Naive thymus-derived CD8-positive, alpha-beta T cell (primary cell): ENCODE measurements around the gene ZSWIM3. TPM values are rescaled to one million over a fixed set of nuclear protein-coding genes. Genes with fewer than 3 reads are reported as not detected.

Experiments used
- ATAC-seq, 2 donors: fragments of 150-1000 bp; cut with Tn5 transposase in 1 of 2; sonication (Bioruptor Pico), chemical (Tn5 transposase) in 1 of 2; 1 replicate in 1 of 2; 2 replicates in 1 of 2; pipeline ENCODE4 v1.10.0; 2021; ENCODE audit warnings: mild to moderate bottlenecking in 2 of 2, moderate library complexity in 2 of 2
- POLR2A ChIA-PET: fragments of 350-600 bp; sonication (Branson Sonifier 250); formaldehyde crosslinking; loops from one replicate; lab custom pipeline; 2021; ENCODE audit warnings: antibody characterized with exemption; lab: Charles Lee
- DNase-seq, 10 donors: peaks; one replicate each; pipeline versions ENCODE4 v3.0.0 to v3.0.0-alpha.2; 2020 to 2022
- H3K27ac Mint-ChIP-seq, 10 donors: one replicate each; pipeline ENCODE4 v1.8.0; 2020 to 2022; ENCODE audit warnings: mild to moderate bottlenecking in 10 of 10, mixed read lengths in 10 of 10, moderate library complexity in 4 of 10, inconsistent platforms in 1 of 10
- H3K27me3 Mint-ChIP-seq, 5 donors: one replicate each; pipeline ENCODE4 v1.8.0; 2021 to 2022; ENCODE audit warnings: mixed read lengths in 5 of 5
- H3K36me3 Mint-ChIP-seq, 3 donors: one replicate each; pipeline ENCODE4 v1.8.0; 2020 to 2022; ENCODE audit warnings: mixed read lengths in 3 of 3, mild to moderate bottlenecking in 2 of 3, inconsistent platforms in 1 of 3
- H3K4me1 Mint-ChIP-seq, 4 donors: one replicate each; pipeline ENCODE4 v1.8.0; 2021 to 2022; ENCODE audit warnings: mixed read lengths in 4 of 4
- H3K4me3 Mint-ChIP-seq, 10 donors: one replicate each; pipeline ENCODE4 v1.8.0; 2020 to 2022; ENCODE audit warnings: mild to moderate bottlenecking in 10 of 10, mixed read lengths in 10 of 10, moderate library complexity in 6 of 10, inconsistent platforms in 1 of 10
- H3K9me3 Mint-ChIP-seq, 9 donors: one replicate each; pipeline ENCODE4 v1.8.0; 2020 to 2022; ENCODE audit warnings: mixed read lengths in 9 of 9, mild to moderate bottlenecking in 3 of 9, inconsistent platforms in 1 of 9, moderate library complexity in 1 of 9
- polyA plus RNA-seq, 3 donors: library from polyadenylated mRNA; unstranded; fragments of 300-500 nt; fragmentation: Illumina TruSeq; gene quantifications; one replicate each; pipeline ENCODE4 v1.2.3, GENCODE V29; 2021
- total RNA-seq, 8 experiments: library from RNA in 2 of 8; stranded (reverse) in 2 of 8; gene quantifications; one replicate each; pipeline ENCODE4 v1.2.3 and lab custom pipeline; 2021 to 2026

The ZSWIM3 gene
- total and polyA plus RNA-seq, 5 experiments from 2014 or later, result 0.35 to 4.4 (median 2.1) TPM

- POLR2A ChIA-PET, result interaction anchor here (0.7 to 4.0 kb wide), 4 partner anchors 9 to 27 kb away, joined by 3 to 31 read pairs (median 4); partner anchors contain the start of genes CTSA, NEURL2 and PCIF1
- peaks cover 6 to 22% (median 15%) of the 10 kb centered on the region in 4 donors for H3K4me1 Mint-ChIP-seq
- peaks cover 2 to 16% (median 3%) of the 10 kb centered on the region in 5 donors for H3K27me3 Mint-ChIP-seq
- ATAC-seq, result no peak
- DNase-seq, result no peak
- H3K27ac Mint-ChIP-seq, result peak overlapping the region in 1 of 10 donors; percentile 43
- no peaks in the 10 kb centered on the region for H3K9me3 Mint-ChIP-seq
- H3K4me3 Mint-ChIP-seq, result peak overlapping the region in 1 of 10 donors; percentile 38
- no peaks in the 10 kb centered on the region for H3K36me3 Mint-ChIP-seq
These were observed 52.0 kb downstream of the ZSWIM3 start for GRCh38 chr20:45909336-45909808.

- Mint-ChIP-seq H3K27me3 (peaks cover 5 to 20% (median 9%) of the 10 kb centered on the region in 5 donors), H3K9me3 (no peaks in the 10 kb centered on the region), H3K4me1 (peaks cover 6 to 25% (median 15%) of the 10 kb centered on the region in 4 donors), H3K36me3 (no peaks in the 10 kb centered on the region), H3K27ac (peak overlapping the region in 8 of 10 donors; percentile 5 to 79 (median 50)), H3K4me3 (peak overlapping the region; percentile 74 to 92 (median 86))
- no peak for ATAC-seq
- POLR2A ChIA-PET, result interaction anchor here (0.9 to 4.0 kb wide), 3 partner anchors 19 to 28 kb away, joined by 3 to 31 read pairs (median 3); partner anchors contain the start of genes CTSA, NEURL2 and PCIF1
- no peak for DNase-seq
These were observed 52.6 kb downstream of the ZSWIM3 start for GRCh38 chr20:45909817-45910669.

- Mint-ChIP-seq H3K27ac (peak overlapping the region in 9 of 10 donors; percentile 5 to 85 (median 66)), H3K4me1 (peaks cover 6 to 25% (median 15%) of the 10 kb centered on the region in 4 donors), H3K9me3 (no peaks in the 10 kb centered on the region), H3K4me3 (peak overlapping the region; percentile 74 to 92 (median 86)), H3K36me3 (no peaks in the 10 kb centered on the region), H3K27me3 (peaks cover 5 to 26% (median 9%) of the 10 kb centered on the region in 5 donors)
- peak; percentile 75 to 92 (median 86) for DNase-seq
- POLR2A ChIA-PET, result interaction anchor here (0.6 to 4.0 kb wide), 3 partner anchors 11 to 30 kb away, joined by 3 to 31 read pairs (median 3); partner anchors contain the start of genes PCIF1 and ZSWIM1
- ATAC-seq, result peak; percentile 86 to 87
These were observed 53.5 kb downstream of the ZSWIM3 start for GRCh38 chr20:45910670-45911485.

- no peaks in the 10 kb centered on the region for H3K36me3 Mint-ChIP-seq
- ATAC-seq (peak; percentile 52 to 56), DNase-seq (peak; percentile 22 to 80 (median 53))
- H3K27me3 Mint-ChIP-seq, result peaks cover 5 to 32% (median 14%) of the 10 kb centered on the region in 5 donors
- peak within 1 kb of the TSS; percentile 74 to 92 (median 86) for H3K4me3 Mint-ChIP-seq
- H3K4me1 Mint-ChIP-seq, result peaks cover 6 to 25% (median 15%) of the 10 kb centered on the region in 4 donors
- H3K27ac Mint-ChIP-seq, result peak within 1 kb of the TSS; percentile 15 to 85 (median 63)
- no peaks in the 10 kb centered on the region for H3K9me3 Mint-ChIP-seq
- POLR2A ChIA-PET, result interaction anchor here (0.6 to 4.0 kb wide), 3 partner anchors 12 to 31 kb away, joined by 3 to 31 read pairs (median 3); partner anchors contain the start of genes PCIF1 and ZSWIM1
These were observed 54.3 kb downstream of the ZSWIM3 start, which contains the start of gene PLTP for GRCh38 chr20:45911486-45912343. Gene PLTP (minus strand): TSS chr20:45912155. CDS start chr20:45911452, 703 bp downstream.

GRCh38 chr20:45912344-45912682, 54.9 kb downstream of the ZSWIM3 start:
- H3K4me1 Mint-ChIP-seq, result peaks cover 6 to 25% (median 15%) of the 10 kb centered on the region in 4 donors
- no peaks in the 10 kb centered on the region for H3K9me3 Mint-ChIP-seq
- DNase-seq (no peak), ATAC-seq (no peak)
- peak overlapping the region in 2 of 10 donors; percentile 27 to 60 for H3K27ac Mint-ChIP-seq
- peak overlapping the region; percentile 25 to 92 (median 61) for H3K4me3 Mint-ChIP-seq
- POLR2A ChIA-PET, result interaction anchor here (4.0 kb wide), 1 partner anchor 22 kb away, joined by 31 read pairs; the partner anchor contains the start of gene PCIF1
- H3K27me3 Mint-ChIP-seq, result peaks cover 5 to 32% (median 14%) of the 10 kb centered on the region in 5 donors
- no peaks in the 10 kb centered on the region for H3K36me3 Mint-ChIP-seq

- POLR2A ChIA-PET, result interaction anchor here (4.0 kb wide), 1 partner anchor 21 kb away, joined by 31 read pairs; the partner anchor contains the start of gene PCIF1
- no peak for DNase-seq
- ATAC-seq, result no peak
- H3K9me3 Mint-ChIP-seq, result no peaks in the 10 kb centered on the region
- H3K27ac Mint-ChIP-seq, result no peak overlapping the region
- H3K4me3 Mint-ChIP-seq, result peak overlapping the region in 4 of 10 donors; percentile 26 to 60 (median 46)
- no peaks in the 10 kb centered on the region for H3K36me3 Mint-ChIP-seq
- H3K4me1 Mint-ChIP-seq, result peaks cover 6 to 25% (median 15%) of the 10 kb centered on the region in 4 donors
- peaks cover 5 to 37% (median 14%) of the 10 kb centered on the region in 5 donors for H3K27me3 Mint-ChIP-seq
These were observed 55.7 kb downstream of the ZSWIM3 start for GRCh38 chr20:45913116-45913515.

GRCh38 chr20:45917790-45918141, 60.4 kb downstream of the ZSWIM3 start:
- Mint-ChIP-seq H3K4me1 (peaks cover 0 to 5% (median under 1%) of the 10 kb centered on the region in 4 donors), H3K36me3 (no peaks in the 10 kb centered on the region), H3K27ac (no peak overlapping the region), H3K9me3 (no peaks in the 10 kb centered on the region), H3K27me3 (peaks cover 5 to 38% (median 27%) of the 10 kb centered on the region in 5 donors), H3K4me3 (peak overlapping the region in 1 of 10 donors; percentile 39)
- POLR2A ChIA-PET, result interaction anchor here (0.6 kb wide), 1 partner anchor 105 kb away, joined by 3 read pairs; no protein-coding TSS in a partner anchor
- no peak for ATAC-seq
- DNase-seq, result no peak

- Mint-ChIP-seq H3K4me1 (peaks cover 0 to 3% (median under 1%) of the 10 kb centered on the region in 4 donors), H3K27me3 (peaks cover 5 to 36% (median 27%) of the 10 kb centered on the region in 5 donors)
- POLR2A ChIA-PET, result interaction anchor here (0.6 to 2.8 kb wide), 2 partner anchors 16 to 105 kb away, joined by 3 to 12 read pairs; partner anchors contain the start of gene PCIF1
These were observed 60.8 kb downstream of the ZSWIM3 start for GRCh38 chr20:45918182-45918737.

GRCh38 chr20:45918779-45919537, 61.5 kb downstream of the ZSWIM3 start:
- Mint-ChIP-seq H3K9me3 (no peaks in the 10 kb centered on the region), H3K4me1 (peaks cover 0 to 3% (median under 1%) of the 10 kb centered on the region in 4 donors), H3K4me3 (no peak overlapping the region), H3K27me3 (peaks cover 5 to 33% (median 27%) of the 10 kb centered on the region in 5 donors), H3K36me3 (no peaks in the 10 kb centered on the region), H3K27ac (no peak overlapping the region)
- ATAC-seq (no peak), DNase-seq (no peak)
- POLR2A ChIA-PET, result interaction anchor here (1.1 to 2.8 kb wide), 3 partner anchors 10 to 95 kb away, joined by 3 to 12 read pairs (median 6); partner anchors contain the start of gene PCIF1

More at GRCh38 chr20:45918182-45918737, 60.8 kb downstream of the ZSWIM3 start:
- Mint-ChIP-seq H3K27ac (no peak overlapping the region), H3K9me3 (no peaks in the 10 kb centered on the region), H3K36me3 (no peaks in the 10 kb centered on the region), H3K4me3 (no peak overlapping the region)
- no peak for ATAC-seq
- no peak for DNase-seq
